ENCODE data around the gene NPLOC4.

- TF ChIP-seq CTCF (conservative IDR thresholded peaks at IDR 0.05 in 1 of 2, IDR thresholded peaks at IDR 0.05 in 1 of 2; ENCODE audit: extremely low read depth in 1 of 2, insufficient read depth in 1 of 2, low read depth in 1 of 2, low read length in 2 of 2) (no peak), EZH2 (IDR thresholded peaks at IDR 0.05; ENCODE audit: borderline replicate concordance, low read length) (no peak)
These were observed 14.0 kb upstream of the NPLOC4 start for GRCh38 chr17:81650951-81651350.
